ENCODE measurements around the gene PAPOLA.

DNA sequence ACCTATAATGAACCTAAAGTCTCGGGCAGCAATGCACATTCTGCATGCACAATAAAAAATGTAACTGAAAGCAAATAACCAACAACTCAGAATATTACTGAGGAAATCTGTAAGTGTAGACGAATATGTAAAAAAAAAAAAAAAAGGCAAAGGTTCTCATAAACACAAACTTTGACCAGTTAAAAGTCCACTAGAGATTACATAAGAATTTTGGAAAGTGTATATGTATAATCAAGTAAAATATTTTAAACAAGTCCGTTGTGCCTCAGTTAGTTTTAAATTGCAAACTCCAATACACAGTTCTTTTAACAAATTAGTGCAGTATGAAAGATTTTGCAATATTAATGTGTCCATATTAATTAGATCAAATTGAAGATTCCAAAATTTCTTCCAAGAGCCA, 35.3 kb upstream of the PAPOLA start:
- TF ChIP-seq, protein P1, sequence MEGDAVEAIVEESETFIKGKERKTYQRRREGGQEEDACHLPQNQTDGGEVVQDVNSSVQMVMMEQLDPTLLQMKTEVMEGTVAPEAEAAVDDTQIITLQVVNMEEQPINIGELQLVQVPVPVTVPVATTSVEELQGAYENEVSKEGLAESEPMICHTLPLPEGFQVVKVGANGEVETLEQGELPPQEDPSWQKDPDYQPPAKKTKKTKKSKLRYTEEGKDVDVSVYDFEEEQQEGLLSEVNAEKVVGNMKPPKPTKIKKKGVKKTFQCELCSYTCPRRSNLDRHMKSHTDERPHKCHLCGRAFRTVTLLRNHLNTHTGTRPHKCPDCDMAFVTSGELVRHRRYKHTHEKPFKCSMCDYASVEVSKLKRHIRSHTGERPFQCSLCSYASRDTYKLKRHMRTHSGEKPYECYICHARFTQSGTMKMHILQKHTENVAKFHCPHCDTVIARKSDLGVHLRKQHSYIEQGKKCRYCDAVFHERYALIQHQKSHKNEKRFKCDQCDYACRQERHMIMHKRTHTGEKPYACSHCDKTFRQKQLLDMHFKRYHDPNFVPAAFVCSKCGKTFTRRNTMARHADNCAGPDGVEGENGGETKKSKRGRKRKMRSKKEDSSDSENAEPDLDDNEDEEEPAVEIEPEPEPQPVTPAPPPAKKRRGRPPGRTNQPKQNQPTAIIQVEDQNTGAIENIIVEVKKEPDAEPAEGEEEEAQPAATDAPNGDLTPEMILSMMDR (conservative IDR thresholded peaks at IDR 0.05 in 1 of 2, IDR thresholded peaks at IDR 0.05 in 1 of 2; ENCODE audit: extremely low read depth in 1 of 2, insufficient read depth in 1 of 2, low read depth in 1 of 2, low read length in 2 of 2) = no peak
- TF ChIP-seq EZH2 (IDR thresholded peaks at IDR 0.05; ENCODE audit: borderline replicate concordance, low read length) = no peak

Measured in mammary epithelial cell (primary cell).